GM12878 (cell line): ENCODE measurements around the gene SPSB3. TPM values are rescaled to one million over a fixed set of nuclear protein-coding genes. Genes with fewer than 3 reads are reported as not detected.

Experiments
- ATAC-seq: fragments of 200-7000 bp; cut with Tn5 transposase; 3 replicates; pipeline ENCODE4 v1.9.1; 2020; ENCODE audit warnings: mild to moderate bottlenecking, moderate library complexity
- BruUV-seq: library from RNA; stranded (reverse); fragments of 400-500 nt; replicated peaks from 2 replicates; lab custom pipeline; 2021; lab: Mats Ljungman, UMichigan
- CTCF ChIA-PET: fragments of 300-600 bp; sonication (Branson Sonifier 250); formaldehyde crosslinking; extraction: SDS; loops from one replicate; lab custom pipeline; 2021; ENCODE audit warnings: inconsistent platforms; lab: Yijun Ruan, JAX
- POLR2A ChIA-PET: fragments of 350-600 bp; formaldehyde crosslinking; extraction: SDS; loops from one replicate; lab custom pipeline; 2021; ENCODE audit warnings: inconsistent platforms; lab: Charles Lee
- RAD21 ChIA-PET: fragments of 300-600 bp; sonication (Branson Sonifier 250); formaldehyde crosslinking; loops from one replicate; lab custom pipeline; 2023; ENCODE audit warnings: antibody characterized with exemption; ENCODE audit not compliant: unreplicated experiment; lab: Charles Lee
- SMC1A ChIA-PET: fragments of 300-600 bp; sonication (Branson Sonifier 250); formaldehyde crosslinking; loops from one replicate; lab custom pipeline; 2023; ENCODE audit not compliant: unreplicated experiment, uncharacterized antibody; lab: Charles Lee
- DNase-seq: peaks from one replicate; pipeline ENCODE4 v3.0.0-alpha.2; 2011; ENCODE audit warnings: low read depth, low spot score
- FAIRE-seq: peaks from 3 replicates; lab custom pipeline; 2011; peaks lifted over from hg19 to GRCh38; lab: Jason Lieb, UNC
- H2AFZ ChIP-seq: 2 replicates; pipeline ENCODE4 v1.6.0; 2011; ENCODE audit warnings: low read depth, low read length, control low read depth; ENCODE audit not compliant: control insufficient read depth
- H3K27ac ChIP-seq: 2 replicates; pipeline ENCODE4 v1.5.1; 2011; ENCODE audit warnings: control low read depth; ENCODE audit not compliant: control insufficient read depth, insufficient read depth
- H3K27me3 ChIP-seq, 2 experiments: replicated peaks in 1 of 2; 2 replicates each; pipeline versions ENCODE4 v1.6.0 to v1.6.1; 2011; ENCODE audit warnings: low read length in 1 of 2; ENCODE audit not compliant: control insufficient read depth in 2 of 2, insufficient read depth in 2 of 2
- H3K36me3 ChIP-seq, 2 experiments: 2 replicates each; pipeline ENCODE4 v1.5.1; 2011; ENCODE audit warnings: low read length in 1 of 2; ENCODE audit not compliant: control insufficient read depth in 2 of 2, insufficient read depth in 2 of 2
- H3K4me1 ChIP-seq: 2 replicates; pipeline ENCODE4 v1.6.1; 2011; ENCODE audit warnings: mild to moderate bottlenecking, low read length, moderate library complexity, mixed read lengths; ENCODE audit not compliant: control insufficient read depth, insufficient read depth
- H3K4me2 ChIP-seq: 2 replicates; pipeline ENCODE4 v1.6.0; 2011; ENCODE audit warnings: control low read depth; ENCODE audit not compliant: control insufficient read depth, insufficient read depth
- H3K4me3 ChIP-seq: fragments of 200-600 bp; sonication (generic); 2 replicates; pipeline ENCODE4 v1.5.1; 2016
- H3K79me2 ChIP-seq: 2 replicates; pipeline ENCODE4 v1.6.0; 2011; ENCODE audit warnings: low read length; ENCODE audit not compliant: control insufficient read depth, insufficient read depth
- H3K9ac ChIP-seq: 2 replicates; pipeline ENCODE4 v1.8.0; 2011; ENCODE audit warnings: low read length, control low read depth, mixed read lengths; ENCODE audit not compliant: control insufficient read depth, insufficient read depth
- H3K9me3 ChIP-seq: replicated peaks from 3 replicates; pipeline ENCODE4 v1.5.1; 2011; ENCODE audit warnings: mild to moderate bottlenecking, low read length; ENCODE audit not compliant: control insufficient read depth, insufficient read depth
- H4K20me1 ChIP-seq: 2 replicates; pipeline ENCODE4 v1.6.0; 2011; ENCODE audit not compliant: control insufficient read depth, insufficient read depth
- BCL11A ChIP-seq: IDR thresholded peaks from 2 replicates; pipeline ENCODE4 v1.6.1; 2011; ENCODE audit warnings: low read depth, low read length
- BHLHE40 ChIP-seq, 2 experiments: fragments of 450-650 bp in 1 of 2; IDR thresholded peaks; 2 replicates each; pipeline ENCODE4 v1.6.1; 2011 to 2017; ENCODE audit warnings: low read depth in 2 of 2, borderline replicate concordance in 1 of 2, improper control_type of control experiment in 1 of 2, low read length in 1 of 2, mild to moderate bottlenecking in 1 of 2
- CHD1 ChIP-seq: IDR thresholded peaks from 2 replicates; pipeline ENCODE4 v1.6.1; 2012; ENCODE audit warnings: low read depth, low read length, improper control_type of control experiment
- CHD2 ChIP-seq: IDR thresholded peaks from 2 replicates; pipeline ENCODE4 v1.6.1; 2011; ENCODE audit warnings: low read depth, low read length, improper control_type of control experiment, borderline replicate concordance
- DPF2 ChIP-seq: fragments of 450-650 bp; IDR thresholded peaks from 2 replicates; pipeline ENCODE4 v1.6.1; 2017; ENCODE audit warnings: mild to moderate bottlenecking
- EGR1 ChIP-seq, 2 experiments: IDR thresholded peaks; 1 replicate in 1 of 2; 2 replicates in 1 of 2; pipeline ENCODE4 v1.6.1; 2011 to 2012; ENCODE audit warnings: low read depth in 2 of 2, low read length in 2 of 2, borderline replicate concordance in 1 of 2, mild to moderate bottlenecking in 1 of 2, moderate library complexity in 1 of 2
- EP300 ChIP-seq, 2 experiments: fragments of 150-350 bp in 1 of 2; IDR thresholded peaks; 2 replicates each; pipeline ENCODE4 v1.6.1; 2011 to 2012; ENCODE audit warnings: low read depth in 2 of 2, low read length in 2 of 2, borderline replicate concordance in 1 of 2, improper control_type of control experiment in 1 of 2, inconsistent platforms in 1 of 2; ENCODE audit not compliant: control insufficient read depth in 1 of 2
- IKZF2 ChIP-seq, 2 experiments: fragments of 450-650 bp; IDR thresholded peaks; 2 replicates each; pipeline ENCODE4 v1.6.1; 2017; ENCODE audit warnings: mild to moderate bottlenecking in 2 of 2, moderate library complexity in 2 of 2
- MEF2A ChIP-seq: IDR thresholded peaks from 2 replicates; pipeline ENCODE4 v1.6.1; 2011; ENCODE audit warnings: low read depth, mild to moderate bottlenecking, low read length, moderate library complexity; ENCODE audit not compliant: insufficient read depth
- RELA ChIP-seq: fragments of 450-650 bp; IDR thresholded peaks from 2 replicates; pipeline ENCODE4 v1.8.0; 2014; ENCODE audit warnings: borderline replicate concordance; ENCODE audit not compliant: partially characterized antibody
- TARDBP ChIP-seq: IDR thresholded peaks from 2 replicates; pipeline ENCODE4 v1.6.1; 2016; ENCODE audit warnings: borderline replicate concordance
- WRNIP1 ChIP-seq: IDR thresholded peaks from 2 replicates; pipeline ENCODE4 v1.6.1; 2011; ENCODE audit warnings: low read depth, low read length, improper control_type of control experiment, borderline replicate concordance
- YBX1 ChIP-seq: fragments of 450-650 bp; IDR thresholded peaks from 2 replicates; pipeline ENCODE4 v1.6.1; 2016; ENCODE audit warnings: antibody characterized with exemption
- WGBS: methylation state at CpG from one replicate; pipeline ENCODE4 v1.1.6; 2016; ENCODE audit warnings: low lambda C conversion rate; ENCODE audit not compliant: insufficient replicate concordance, insufficient coverage; ENCODE audit errors: missing lambda C conversion rate; 5-methylcytosine and 5-hydroxymethylcytosine counted together
- in situ Hi-C: fragments of 300-500 bp; cut with MboI; formaldehyde crosslinking; loops from 9 replicates; pipeline ENCODE4 v1.14.3; 2018; ENCODE audit warnings: mixed read lengths
- intact Hi-C: fragments of 100-400 bp; cut with micrococcal nuclease; formaldehyde crosslinking; loops from one replicate; pipeline ENCODE4 v1.14.2; 2022; ENCODE audit not compliant: unreplicated experiment
- polyA plus RNA-seq, 11 experiments: library from polyadenylated mRNA; depleted of rRNA in 4 of 11; unstranded in 6 of 11; stranded (reverse) in 5 of 11; fragments of >200 nt; fragmentation: Nextera tagmentation in 4 of 11; fragmentation: Illumina TruSeq in 1 of 11; extraction: Ambion mirVana in 4 of 11; extraction: Trizol in 1 of 11; gene quantifications; 1 replicate in 1 of 11; 2 replicates in 10 of 11; pipeline versions ENCODE4 v1.2.1 to v1.2.3, GENCODE V29; 2011 to 2016; ENCODE audit warnings: inconsistent platforms in 2 of 11, missing spikeins in 2 of 11, low read depth in 1 of 11
- total RNA-seq, 4 experiments: library from RNA; depleted of rRNA in 3 of 4; stranded (reverse); fragments of >200 nt in 3 of 4; fragmentation: Illumina TruSeq in 1 of 4; extraction: Trizol in 1 of 4; gene quantifications; 2 replicates each; pipeline versions ENCODE4 v1.2.1 to v1.2.3, GENCODE V29; 2013 to 2021
- TF ChIP-seq, protein P1 (sequence below): IDR thresholded peaks from 2 replicates; pipeline ENCODE4 v1.6.1; 2012; ENCODE audit warnings: mild to moderate bottlenecking, low read depth, low read length
- TF ChIP-seq, protein P2 (sequence below): IDR thresholded peaks from 2 replicates; pipeline ENCODE4 v1.6.1; 2011; ENCODE audit warnings: low read depth, mild to moderate bottlenecking, low read length, moderate library complexity, borderline replicate concordance; ENCODE audit errors: extremely low read depth
- TF ChIP-seq, protein P3 (sequence below): fragments of 450-650 bp; conservative IDR thresholded peaks from 2 replicates; pipeline ENCODE4 v1.6.1; 2017; ENCODE audit warnings: mild to moderate bottlenecking, moderate library complexity
- TF ChIP-seq, protein P4 (sequence below): fragments of 450-650 bp; IDR thresholded peaks from 2 replicates; pipeline ENCODE4 v1.6.1; 2017; ENCODE audit warnings: mild to moderate bottlenecking

The SPSB3 gene
- total and polyA plus RNA-seq, 10 of the 15 experiments (the other 5 are each of a cell fraction or from before 2014, with no cell fraction given) = 0.31 to 26.9 (median 14.0) TPM

DNA sequence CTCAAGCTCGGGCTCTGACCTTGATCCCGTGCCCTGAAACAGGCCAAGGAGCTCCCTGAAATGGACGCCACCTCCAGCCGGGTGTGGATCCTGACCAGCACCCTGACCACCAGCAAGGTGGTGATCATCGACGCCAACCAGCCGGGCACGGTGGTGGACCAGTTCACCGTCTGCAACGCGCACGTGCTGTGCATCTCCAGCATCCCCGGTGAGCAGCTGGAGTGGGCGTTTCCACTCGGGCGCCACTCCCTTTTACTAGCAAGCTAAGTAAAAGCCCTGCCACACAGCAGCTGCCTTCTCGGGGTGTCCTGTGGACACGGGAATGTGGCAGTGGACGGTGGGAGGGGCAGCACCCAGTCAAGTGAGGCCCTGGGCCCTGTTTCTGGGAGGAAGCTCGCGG is 17.4 kb downstream of the SPSB3 start:
- H3K79me2 ChIP-seq = no peaks in the 10 kb centered on the region
- no peak overlapping the region for H3K4me2 ChIP-seq
- no peak for ATAC-seq
- ChIA-PET SMC1A (no interaction called here), RAD21 (interaction anchor here (0.8 kb wide), 1 partner anchor 116 kb away, joined by 4 read pairs; no protein-coding TSS in a partner anchor), CTCF (interaction anchor here (1.2 kb wide), 1 partner anchor 59 kb away, joined by 4 read pairs; the partner anchor contains the start of gene MAPK8IP3), POLR2A (no interaction called here)
- no peak overlapping the region for H3K9ac ChIP-seq
- H3K36me3 ChIP-seq = peaks cover 0 to 30% of the 10 kb centered on the region in 2 experiments; a peak in 3 of 4 replicates
- H3K27me3 ChIP-seq = no peaks in the 10 kb centered on the region
- no peak for FAIRE-seq
- no TSS peak for BruUV-seq
- H3K4me3 ChIP-seq = no peak overlapping the region
- intact Hi-C loops = no loop called here
- H3K4me1 ChIP-seq = no peaks in the 10 kb centered on the region
- no peaks in the 10 kb centered on the region for H3K9me3 ChIP-seq
- no peak overlapping the region for H3K27ac ChIP-seq
- in situ Hi-C loops = no loop called here
- H2AFZ ChIP-seq = no peak overlapping the region
- DNase-seq = no peak
- H4K20me1 ChIP-seq = no peaks in the 10 kb centered on the region
- WGBS = 99% methylated on average over 21 of the region's 21 CpGs
- no peak for TF ChIP-seq DPF2
- no peak for TF ChIP-seq BHLHE40 (IDR thresholded peaks at IDR 0.05; ENCODE audit: borderline replicate concordance in 1 of 2, low read depth in 2 of 2, low read length in 1 of 2)
- TF ChIP-seq, protein P1, sequence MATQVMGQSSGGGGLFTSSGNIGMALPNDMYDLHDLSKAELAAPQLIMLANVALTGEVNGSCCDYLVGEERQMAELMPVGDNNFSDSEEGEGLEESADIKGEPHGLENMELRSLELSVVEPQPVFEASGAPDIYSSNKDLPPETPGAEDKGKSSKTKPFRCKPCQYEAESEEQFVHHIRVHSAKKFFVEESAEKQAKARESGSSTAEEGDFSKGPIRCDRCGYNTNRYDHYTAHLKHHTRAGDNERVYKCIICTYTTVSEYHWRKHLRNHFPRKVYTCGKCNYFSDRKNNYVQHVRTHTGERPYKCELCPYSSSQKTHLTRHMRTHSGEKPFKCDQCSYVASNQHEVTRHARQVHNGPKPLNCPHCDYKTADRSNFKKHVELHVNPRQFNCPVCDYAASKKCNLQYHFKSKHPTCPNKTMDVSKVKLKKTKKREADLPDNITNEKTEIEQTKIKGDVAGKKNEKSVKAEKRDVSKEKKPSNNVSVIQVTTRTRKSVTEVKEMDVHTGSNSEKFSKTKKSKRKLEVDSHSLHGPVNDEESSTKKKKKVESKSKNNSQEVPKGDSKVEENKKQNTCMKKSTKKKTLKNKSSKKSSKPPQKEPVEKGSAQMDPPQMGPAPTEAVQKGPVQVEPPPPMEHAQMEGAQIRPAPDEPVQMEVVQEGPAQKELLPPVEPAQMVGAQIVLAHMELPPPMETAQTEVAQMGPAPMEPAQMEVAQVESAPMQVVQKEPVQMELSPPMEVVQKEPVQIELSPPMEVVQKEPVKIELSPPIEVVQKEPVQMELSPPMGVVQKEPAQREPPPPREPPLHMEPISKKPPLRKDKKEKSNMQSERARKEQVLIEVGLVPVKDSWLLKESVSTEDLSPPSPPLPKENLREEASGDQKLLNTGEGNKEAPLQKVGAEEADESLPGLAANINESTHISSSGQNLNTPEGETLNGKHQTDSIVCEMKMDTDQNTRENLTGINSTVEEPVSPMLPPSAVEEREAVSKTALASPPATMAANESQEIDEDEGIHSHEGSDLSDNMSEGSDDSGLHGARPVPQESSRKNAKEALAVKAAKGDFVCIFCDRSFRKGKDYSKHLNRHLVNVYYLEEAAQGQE = no peak
- TF ChIP-seq WRNIP1 = no peak
- TF ChIP-seq CHD2 = no peak
- no peak for TF ChIP-seq YBX1
- no peak for TF ChIP-seq CHD1
- TF ChIP-seq, protein P2, sequence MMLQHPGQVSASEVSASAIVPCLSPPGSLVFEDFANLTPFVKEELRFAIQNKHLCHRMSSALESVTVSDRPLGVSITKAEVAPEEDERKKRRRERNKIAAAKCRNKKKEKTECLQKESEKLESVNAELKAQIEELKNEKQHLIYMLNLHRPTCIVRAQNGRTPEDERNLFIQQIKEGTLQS = no peak
- no peak for TF ChIP-seq RELA
- no peak for TF ChIP-seq TARDBP
- TF ChIP-seq, protein P3, sequence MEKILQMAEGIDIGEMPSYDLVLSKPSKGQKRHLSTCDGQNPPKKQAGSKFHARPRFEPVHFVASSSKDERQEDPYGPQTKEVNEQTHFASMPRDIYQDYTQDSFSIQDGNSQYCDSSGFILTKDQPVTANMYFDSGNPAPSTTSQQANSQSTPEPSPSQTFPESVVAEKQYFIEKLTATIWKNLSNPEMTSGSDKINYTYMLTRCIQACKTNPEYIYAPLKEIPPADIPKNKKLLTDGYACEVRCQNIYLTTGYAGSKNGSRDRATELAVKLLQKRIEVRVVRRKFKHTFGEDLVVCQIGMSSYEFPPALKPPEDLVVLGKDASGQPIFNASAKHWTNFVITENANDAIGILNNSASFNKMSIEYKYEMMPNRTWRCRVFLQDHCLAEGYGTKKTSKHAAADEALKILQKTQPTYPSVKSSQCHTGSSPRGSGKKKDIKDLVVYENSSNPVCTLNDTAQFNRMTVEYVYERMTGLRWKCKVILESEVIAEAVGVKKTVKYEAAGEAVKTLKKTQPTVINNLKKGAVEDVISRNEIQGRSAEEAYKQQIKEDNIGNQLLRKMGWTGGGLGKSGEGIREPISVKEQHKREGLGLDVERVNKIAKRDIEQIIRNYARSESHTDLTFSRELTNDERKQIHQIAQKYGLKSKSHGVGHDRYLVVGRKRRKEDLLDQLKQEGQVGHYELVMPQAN = no peak
- no peak for TF ChIP-seq EGR1 (IDR thresholded peaks at IDR 0.05; ENCODE audit: borderline replicate concordance in 1 of 2, low read depth in 2 of 2, low read length in 2 of 2)
- TF ChIP-seq, protein P4, sequence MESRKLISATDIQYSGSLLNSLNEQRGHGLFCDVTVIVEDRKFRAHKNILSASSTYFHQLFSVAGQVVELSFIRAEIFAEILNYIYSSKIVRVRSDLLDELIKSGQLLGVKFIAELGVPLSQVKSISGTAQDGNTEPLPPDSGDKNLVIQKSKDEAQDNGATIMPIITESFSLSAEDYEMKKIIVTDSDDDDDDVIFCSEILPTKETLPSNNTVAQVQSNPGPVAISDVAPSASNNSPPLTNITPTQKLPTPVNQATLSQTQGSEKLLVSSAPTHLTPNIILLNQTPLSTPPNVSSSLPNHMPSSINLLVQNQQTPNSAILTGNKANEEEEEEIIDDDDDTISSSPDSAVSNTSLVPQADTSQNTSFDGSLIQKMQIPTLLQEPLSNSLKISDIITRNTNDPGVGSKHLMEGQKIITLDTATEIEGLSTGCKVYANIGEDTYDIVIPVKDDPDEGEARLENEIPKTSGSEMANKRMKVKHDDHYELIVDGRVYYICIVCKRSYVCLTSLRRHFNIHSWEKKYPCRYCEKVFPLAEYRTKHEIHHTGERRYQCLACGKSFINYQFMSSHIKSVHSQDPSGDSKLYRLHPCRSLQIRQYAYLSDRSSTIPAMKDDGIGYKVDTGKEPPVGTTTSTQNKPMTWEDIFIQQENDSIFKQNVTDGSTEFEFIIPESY = no peak
- no peak for TF ChIP-seq BCL11A
- TF ChIP-seq IKZF2 (IDR thresholded peaks at IDR 0.05) = no peak
- no peak for TF ChIP-seq MEF2A
- no peak for TF ChIP-seq EP300 (IDR thresholded peaks at IDR 0.05; ENCODE audit: borderline replicate concordance in 1 of 2, control insufficient read depth in 1 of 2, low read depth in 2 of 2, low read length in 2 of 2)
